CD14-positive monocyte (primary cell): ENCODE data around the gene ANGPTL7. TPM values are rescaled to one million over a fixed set of nuclear protein-coding genes. Genes with fewer than 3 reads are reported as not detected.

Experiments
- DNase-seq, 3 donors: peaks; one replicate each; pipeline ENCODE4 v3.0.0-alpha.2; 2011 to 2022
- H2AFZ ChIP-seq: 2 replicates; pipeline ENCODE4 v1.6.0; 2012; ENCODE audit warnings: mild to moderate bottlenecking, low read depth, low read length, inconsistent platforms; ENCODE audit not compliant: insufficient read depth, poor library complexity, severe bottlenecking
- H3K27ac ChIP-seq, 2 donors: 1 replicate in 1 of 2; 2 replicates in 1 of 2; pipeline ENCODE4 v1.5.1; 2012 to 2013; ENCODE audit warnings: low read length in 2 of 2, control low read depth in 1 of 2, inconsistent platforms in 1 of 2, low read depth in 1 of 2, mild to moderate bottlenecking in 1 of 2
- H3K27me3 ChIP-seq, 2 donors: one replicate each; pipeline versions ENCODE4 v1.6.0 to v1.6.1; 2011 to 2013; ENCODE audit warnings: low read length in 2 of 2; ENCODE audit not compliant: control insufficient read depth in 2 of 2, insufficient read depth in 2 of 2
- H3K36me3 ChIP-seq, 2 donors: replicated peaks in 1 of 2; 1 replicate in 1 of 2; 2 replicates in 1 of 2; pipeline versions ENCODE4 v1.5.1 to v1.6.1; 2012 to 2013; ENCODE audit warnings: low read length in 2 of 2, control low read depth in 1 of 2, inconsistent platforms in 1 of 2, mild to moderate bottlenecking in 1 of 2; ENCODE audit not compliant: insufficient read depth in 2 of 2, control insufficient read depth in 1 of 2
- H3K4me1 ChIP-seq, 2 donors: 1 replicate in 1 of 2; 2 replicates in 1 of 2; pipeline versions ENCODE4 v1.5.1 to v1.6.1; 2012 to 2013; ENCODE audit warnings: low read length in 2 of 2, control low read depth in 1 of 2, inconsistent platforms in 1 of 2, mild to moderate bottlenecking in 1 of 2, moderate library complexity in 1 of 2; ENCODE audit not compliant: insufficient read depth in 2 of 2, control insufficient read depth in 1 of 2
- H3K4me2 ChIP-seq: replicated peaks from 2 replicates; pipeline ENCODE3; 2012; ENCODE audit warnings: low read length, moderate library complexity, mild to moderate bottlenecking; ENCODE audit not compliant: poor library complexity, severe bottlenecking; ENCODE audit errors: extremely low read depth
- H3K4me3 ChIP-seq, 3 experiments: fragments of 200-600 bp in 1 of 3; sonication (generic) in 1 of 3; replicated peaks in 1 of 3; 1 replicate in 2 of 3; 2 replicates in 1 of 3; pipeline ENCODE4 v1.5.1; 2011 to 2013; ENCODE audit warnings: low read length in 3 of 3, mild to moderate bottlenecking in 3 of 3, control low read depth in 2 of 3, low read depth in 2 of 3, inconsistent platforms in 1 of 3, moderate library complexity in 1 of 3
- H3K79me2 ChIP-seq: 2 replicates; pipeline ENCODE4 v1.6.0; 2012; ENCODE audit warnings: mild to moderate bottlenecking, control low read depth, inconsistent platforms, low read length, moderate library complexity; ENCODE audit not compliant: insufficient read depth
- H3K9ac ChIP-seq: 2 replicates; pipeline ENCODE4 v1.6.0; 2017; ENCODE audit warnings: low read length, mild to moderate bottlenecking; ENCODE audit not compliant: insufficient read depth, poor library complexity, severe bottlenecking
- H3K9me3 ChIP-seq, 2 donors: replicated peaks in 1 of 2; 1 replicate in 1 of 2; 2 replicates in 1 of 2; pipeline versions ENCODE4 v1.5.1 to v1.6.1; 2012 to 2013; ENCODE audit warnings: low read length in 2 of 2, control low read depth in 1 of 2; ENCODE audit not compliant: control insufficient read depth in 1 of 2, insufficient read depth in 1 of 2
- H4K20me1 ChIP-seq: 2 replicates; pipeline ENCODE4 v1.6.0; 2012; ENCODE audit warnings: mild to moderate bottlenecking, low read length, control low read depth, moderate library complexity; ENCODE audit not compliant: insufficient read depth
- H3K27ac Mint-ChIP-seq, 7 donors: one replicate each; pipeline ENCODE4 v1.8.0; 2020; ENCODE audit warnings: mild to moderate bottlenecking in 7 of 7, mixed read lengths in 7 of 7, moderate library complexity in 6 of 7, inconsistent platforms in 2 of 7
- H3K27me3 Mint-ChIP-seq, 3 donors: one replicate each; pipeline ENCODE4 v1.8.0; 2021 to 2022; ENCODE audit warnings: low read depth in 3 of 3, mild to moderate bottlenecking in 3 of 3, mixed read lengths in 3 of 3, moderate library complexity in 3 of 3, inconsistent platforms in 1 of 3
- H3K36me3 Mint-ChIP-seq, 2 donors: one replicate each; pipeline ENCODE4 v1.8.0; 2020; ENCODE audit warnings: mixed read lengths in 2 of 2, inconsistent platforms in 1 of 2, mild to moderate bottlenecking in 1 of 2
- H3K4me1 Mint-ChIP-seq: one replicate; pipeline ENCODE4 v1.8.0; 2020; ENCODE audit warnings: mild to moderate bottlenecking, mixed read lengths
- H3K4me3 Mint-ChIP-seq, 2 donors: one replicate each; pipeline ENCODE4 v1.8.0; 2020; ENCODE audit warnings: mild to moderate bottlenecking in 2 of 2, mixed read lengths in 2 of 2, moderate library complexity in 1 of 2
- H3K9me3 Mint-ChIP-seq, 7 donors: one replicate each; pipeline ENCODE4 v1.8.0; 2020 to 2022; ENCODE audit warnings: mixed read lengths in 7 of 7, mild to moderate bottlenecking in 6 of 7, moderate library complexity in 6 of 7, inconsistent platforms in 2 of 7
- CTCF ChIP-seq: fragments of 200-600 bp; IDR thresholded peaks from one replicate; pipeline ENCODE4 v1.8.0; 2022; ENCODE audit warnings: antibody characterized with exemption, mild to moderate bottlenecking
- WGBS: methylation state at CpG from one replicate; pipeline ENCODE4 v1.1.5; 2013; ENCODE audit warnings: missing lambda C conversion rate; ENCODE audit not compliant: insufficient coverage; 5-methylcytosine and 5-hydroxymethylcytosine counted together
- intact Hi-C, 2 donors: fragments of 100-400 bp; cut with micrococcal nuclease; formaldehyde crosslinking; loops; one replicate each; pipeline versions ENCODE4 v1.15.0 to v1.15.1; 2023
- polyA plus RNA-seq, 3 donors: library from polyadenylated mRNA; depleted of rRNA in 1 of 3; unstranded in 2 of 3; stranded (reverse) in 1 of 3; fragments of 300-500 nt in 2 of 3; fragments of >200 nt in 1 of 3; fragmentation: Illumina TruSeq in 2 of 3; gene quantifications; 1 replicate in 2 of 3; 2 replicates in 1 of 3; pipeline ENCODE4 v1.2.3, GENCODE V29; 2012 to 2021

The ANGPTL7 gene
- polyA plus RNA-seq, 3 donors: not detected

DNA sequence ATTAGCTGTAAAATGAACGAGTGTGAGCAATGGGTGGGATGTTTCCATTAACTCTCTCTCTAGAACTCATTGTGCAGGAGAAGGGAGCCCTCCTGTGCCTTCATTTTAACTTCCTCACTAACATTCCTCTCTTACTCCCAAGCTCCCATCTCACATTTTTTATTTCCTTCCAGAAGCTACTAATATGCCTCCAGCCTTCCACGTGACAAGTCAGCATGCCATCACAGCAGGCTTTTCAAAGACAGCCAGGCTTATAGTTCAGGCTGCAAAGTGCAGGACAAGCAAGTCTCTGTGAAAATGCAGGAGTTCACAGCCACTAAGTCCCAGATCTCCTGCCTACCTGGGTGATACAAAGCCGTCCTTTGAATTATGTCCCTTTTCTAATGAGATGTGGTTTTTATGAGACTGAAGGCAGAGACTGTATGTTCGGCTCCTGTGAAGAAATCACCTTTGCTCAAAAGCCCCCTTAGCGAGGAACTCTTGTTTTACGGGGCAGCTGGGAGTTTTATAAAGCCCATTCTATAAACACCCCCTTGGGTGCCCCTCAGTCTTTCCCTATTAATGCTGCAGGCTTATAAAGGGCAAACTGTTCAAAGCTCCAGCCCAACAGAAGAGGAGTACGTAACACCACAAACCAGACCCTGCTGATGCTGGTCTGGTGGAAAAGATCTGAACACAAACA, 14.8 kb upstream of the ANGPTL7 start:
- H3K27me3 ChIP-seq: no peaks in the 10 kb centered on the region
- H3K27me3 Mint-ChIP-seq: peaks cover 0 to 2% (median 0%) of the 10 kb centered on the region in 3 donors
- no peaks in the 10 kb centered on the region for H3K79me2 ChIP-seq
- H3K4me2 ChIP-seq: no peak overlapping the region
- no peak overlapping the region for H3K4me3 Mint-ChIP-seq
- H3K9me3 Mint-ChIP-seq: no peaks in the 10 kb centered on the region
- H3K4me1 Mint-ChIP-seq: no peaks in the 10 kb centered on the region
- TF ChIP-seq CTCF: no peak
- intact Hi-C loops: no loop called here
- no peak overlapping the region for H2AFZ ChIP-seq
- no peak overlapping the region for H3K9ac ChIP-seq
- H3K27ac Mint-ChIP-seq: peak overlapping the region in 2 of 7 donors; percentile 3 to 23
- H3K4me3 ChIP-seq: no peak overlapping the region
- DNase-seq: no peak
- H3K27ac ChIP-seq: no peak overlapping the region
- WGBS: 90% methylated on average over 2 of the region's 7 CpGs
- no peaks in the 10 kb centered on the region for H3K4me1 ChIP-seq
- H3K9me3 ChIP-seq: no peaks in the 10 kb centered on the region
- H3K36me3 Mint-ChIP-seq: peaks cover 39 to 59% of the 10 kb centered on the region in 2 donors
- peaks cover 20 to 61% of the 10 kb centered on the region in 2 donors for H3K36me3 ChIP-seq
- H4K20me1 ChIP-seq: no peaks in the 10 kb centered on the region

DNA sequence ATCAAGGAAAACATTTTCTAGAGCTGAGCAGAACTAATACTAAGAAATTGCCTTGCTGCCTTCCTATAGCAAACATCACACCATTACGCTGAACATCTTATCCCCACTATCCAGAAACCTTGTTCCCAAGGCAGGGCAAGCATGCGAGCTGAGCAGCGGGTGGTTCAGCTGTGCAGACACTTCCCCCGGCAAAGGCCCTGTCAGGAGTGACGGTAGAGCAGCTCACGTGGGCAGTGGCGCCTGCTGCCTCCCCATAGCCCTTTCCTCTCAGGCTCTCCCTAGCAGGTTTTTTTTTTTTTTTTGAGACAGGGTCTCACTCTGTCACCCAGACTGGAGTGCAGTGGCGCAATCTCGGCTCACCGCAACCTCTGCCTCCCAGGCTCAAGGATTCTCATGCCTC, 13.7 kb upstream of the ANGPTL7 start:
- no peak for DNase-seq
- Histone ChIP-seq H2AFZ (no peak overlapping the region), H3K36me3 (peaks cover 31 to 71% of the 10 kb centered on the region in 2 donors), H3K27me3 (no peaks in the 10 kb centered on the region), H3K9ac (no peak overlapping the region), H3K27ac (no peak overlapping the region), H4K20me1 (no peaks in the 10 kb centered on the region), H3K4me2 (no peak overlapping the region), H3K9me3 (no peaks in the 10 kb centered on the region), H3K4me3 (no peak overlapping the region), H3K79me2 (no peaks in the 10 kb centered on the region), H3K4me1 (no peaks in the 10 kb centered on the region)
- 95% methylated on average over 5 of the region's 10 CpGs for WGBS
- Mint-ChIP-seq H3K27ac (peak overlapping the region in 1 of 7 donors; percentile 59), H3K4me3 (no peak overlapping the region), H3K9me3 (no peaks in the 10 kb centered on the region), H3K4me1 (no peaks in the 10 kb centered on the region), H3K36me3 (peaks cover 49 to 68% of the 10 kb centered on the region in 2 donors), H3K27me3 (peaks cover 0 to 2% (median 0%) of the 10 kb centered on the region in 3 donors)
- intact Hi-C loops: no loop called here
- TF ChIP-seq CTCF: no peak
